H1 (cell line): ENCODE measurements around the gene WIPI1.
"Not testable (repeated sequence)": the region's sequence is repeated elsewhere in the genome, so short reads cannot be mapped to it uniquely, and the experiment has no call there.

ENCODE experiments used
- ATF2 ChIP-seq: IDR thresholded peaks from 2 replicates; pipeline ENCODE4 v1.6.1; 2012; ENCODE audit warnings: low read length, inconsistent platforms
- CTCF ChIP-seq, 3 experiments: IDR thresholded peaks; 1 replicate in 2 of 3; 2 replicates in 1 of 3; pipeline versions ENCODE4 v1.5.1 to v1.6.1; 2011; ENCODE audit warnings: low read length in 3 of 3, mild to moderate bottlenecking in 3 of 3, inconsistent platforms in 2 of 3, low read depth in 1 of 3, moderate library complexity in 1 of 3; ENCODE audit not compliant: insufficient read depth in 1 of 3; ENCODE audit errors: control extremely low read depth in 1 of 3
- E2F6 ChIP-seq: IDR thresholded peaks from 2 replicates; pipeline ENCODE4 v1.6.1; 2012; ENCODE audit warnings: inconsistent platforms
- EZH2 ChIP-seq: fragments of 200-600 bp; sonication (generic); IDR thresholded peaks from 2 replicates; pipeline ENCODE4 v1.7.1; 2012; ENCODE audit warnings: low read depth, mild to moderate bottlenecking, moderate library complexity, low read length, inconsistent platforms; ENCODE audit not compliant: severe bottlenecking
- JUND ChIP-seq: IDR thresholded peaks from 2 replicates; pipeline ENCODE4 v1.6.1; 2011; ENCODE audit warnings: mild to moderate bottlenecking, improper control_type of control experiment, low read length
- NRF1 ChIP-seq: IDR thresholded peaks from 2 replicates; pipeline ENCODE4 v1.6.1; 2011; ENCODE audit warnings: mild to moderate bottlenecking, low read depth, low read length, improper control_type of control experiment
- POLR2AphosphoS5 ChIP-seq: IDR thresholded peaks from 2 replicates; pipeline ENCODE4 v1.6.1; 2011; ENCODE audit warnings: low read depth, low read length
- RAD21 ChIP-seq, 2 experiments: IDR thresholded peaks in 1 of 2; conservative IDR thresholded peaks in 1 of 2; 2 replicates each; pipeline ENCODE4 v1.6.1; 2011; ENCODE audit warnings: low read depth in 2 of 2, low read length in 2 of 2, improper control_type of control experiment in 1 of 2, inconsistent platforms in 1 of 2, mild to moderate bottlenecking in 1 of 2, moderate library complexity in 1 of 2
- RFX5 ChIP-seq: IDR thresholded peaks from 2 replicates; pipeline ENCODE4 v1.6.1; 2011; ENCODE audit warnings: low read depth, low read length, improper control_type of control experiment, borderline replicate concordance
- SIN3A ChIP-seq, 2 experiments: IDR thresholded peaks in 1 of 2; conservative IDR thresholded peaks in 1 of 2; 2 replicates each; pipeline ENCODE4 v1.6.1; 2011 to 2012; ENCODE audit warnings: low read length in 2 of 2, improper control_type of control experiment in 1 of 2, low read depth in 1 of 2, mild to moderate bottlenecking in 1 of 2
- TEAD4 ChIP-seq: IDR thresholded peaks from 2 replicates; pipeline ENCODE4 v1.6.1; 2012; ENCODE audit warnings: low read depth, low read length, inconsistent platforms, mixed read lengths
- USF2 ChIP-seq: IDR thresholded peaks from 2 replicates; pipeline ENCODE4 v1.6.1; 2011; ENCODE audit warnings: low read length, improper control_type of control experiment
- YY1 ChIP-seq: IDR thresholded peaks from 2 replicates; pipeline ENCODE4 v1.6.1; 2011; ENCODE audit warnings: low read depth, mild to moderate bottlenecking, low read length

- not testable (repeated sequence) for TF ChIP-seq CTCF (IDR thresholded peaks at IDR 0.05; ENCODE audit: control extremely low read depth in 1 of 3, insufficient read depth in 1 of 3, low read depth in 1 of 3, low read length in 3 of 3); POLR2AphosphoS5; YY1; E2F6; JUND; ATF2; USF2; NRF1; EZH2; RFX5; RAD21 (IDR thresholded peaks at IDR 0.05 in 1 of 2, conservative IDR thresholded peaks at IDR 0.05 in 1 of 2; ENCODE audit: low read depth in 2 of 2, low read length in 2 of 2); SIN3A (conservative IDR thresholded peaks at IDR 0.05 in 1 of 2, IDR thresholded peaks at IDR 0.05 in 1 of 2; ENCODE audit: low read depth in 1 of 2, low read length in 2 of 2); TEAD4
These were observed 49.6 kb downstream of the WIPI1 start for GRCh38 chr17:68407656-68408055.
